Peyer's patch (tissue), 4 donors: Measurements from ENCODE around the gene LRRC32.

Experiments
- POLR2A ChIP-seq, 2 donors: fragments of 450-650 bp; IDR thresholded peaks; one replicate each; pipeline ENCODE4 v1.5.1; 2017; ENCODE audit warnings: antibody characterized with exemption in 2 of 2, mild to moderate bottlenecking in 2 of 2, moderate library complexity in 2 of 2
- TF ChIP-seq, protein P1 (sequence below), 6 experiments: fragments of 450-650 bp in 4 of 6; fragments of 200-600 bp in 2 of 6; sonication (generic) in 1 of 6; IDR thresholded peaks; one replicate each; pipeline ENCODE4 v1.5.1; 2017 to 2019; ENCODE audit warnings: antibody characterized with exemption in 6 of 6, mild to moderate bottlenecking in 3 of 6, moderate library complexity in 1 of 6

DNA sequence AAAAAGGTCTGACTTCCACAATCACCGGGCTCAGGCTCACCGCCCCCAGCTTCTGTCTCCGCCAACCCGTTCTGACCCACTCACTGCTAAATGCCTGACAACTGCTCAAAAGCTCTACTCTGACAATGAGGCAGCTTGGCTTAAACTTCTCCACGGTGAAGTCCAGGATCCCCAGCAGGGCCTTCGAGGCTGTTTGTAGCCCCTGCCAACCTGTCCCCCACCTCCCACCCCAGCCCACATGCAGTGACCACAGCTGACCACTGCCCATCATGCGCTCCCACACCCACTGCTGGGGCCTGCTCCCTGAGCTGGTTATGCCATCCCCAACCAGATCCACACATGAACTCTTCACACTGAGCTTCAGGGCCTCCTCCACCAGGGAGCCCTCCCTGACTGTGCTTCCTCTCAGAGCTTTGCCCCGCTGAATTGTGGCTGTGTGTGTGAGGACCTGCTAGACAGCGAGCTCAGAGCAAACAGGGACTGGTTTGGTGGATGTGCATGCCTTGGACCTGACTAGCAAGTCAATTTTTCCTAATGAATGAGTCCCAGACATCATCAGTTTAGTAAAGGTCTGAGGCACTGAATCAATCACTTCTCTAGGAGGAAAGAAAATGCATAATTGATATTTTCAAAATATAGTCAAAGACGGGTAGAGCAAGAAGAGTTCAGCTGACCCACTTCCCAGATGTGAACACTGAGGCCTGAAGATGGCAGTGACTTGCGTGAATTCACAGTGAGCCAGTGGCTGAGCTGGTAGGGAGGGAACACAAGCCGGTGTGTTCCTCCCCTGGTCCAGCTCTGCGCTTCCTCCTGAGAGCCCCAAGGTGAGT, 7.7 kb downstream of the LRRC32 start:
- TF ChIP-seq, protein P1, sequence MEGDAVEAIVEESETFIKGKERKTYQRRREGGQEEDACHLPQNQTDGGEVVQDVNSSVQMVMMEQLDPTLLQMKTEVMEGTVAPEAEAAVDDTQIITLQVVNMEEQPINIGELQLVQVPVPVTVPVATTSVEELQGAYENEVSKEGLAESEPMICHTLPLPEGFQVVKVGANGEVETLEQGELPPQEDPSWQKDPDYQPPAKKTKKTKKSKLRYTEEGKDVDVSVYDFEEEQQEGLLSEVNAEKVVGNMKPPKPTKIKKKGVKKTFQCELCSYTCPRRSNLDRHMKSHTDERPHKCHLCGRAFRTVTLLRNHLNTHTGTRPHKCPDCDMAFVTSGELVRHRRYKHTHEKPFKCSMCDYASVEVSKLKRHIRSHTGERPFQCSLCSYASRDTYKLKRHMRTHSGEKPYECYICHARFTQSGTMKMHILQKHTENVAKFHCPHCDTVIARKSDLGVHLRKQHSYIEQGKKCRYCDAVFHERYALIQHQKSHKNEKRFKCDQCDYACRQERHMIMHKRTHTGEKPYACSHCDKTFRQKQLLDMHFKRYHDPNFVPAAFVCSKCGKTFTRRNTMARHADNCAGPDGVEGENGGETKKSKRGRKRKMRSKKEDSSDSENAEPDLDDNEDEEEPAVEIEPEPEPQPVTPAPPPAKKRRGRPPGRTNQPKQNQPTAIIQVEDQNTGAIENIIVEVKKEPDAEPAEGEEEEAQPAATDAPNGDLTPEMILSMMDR (IDR thresholded peaks at IDR 0.05): no peak
- no peak for TF ChIP-seq POLR2A (IDR thresholded peaks at IDR 0.05)
